HCT116 (cell line): ENCODE data around the gene CGN.

ENCODE experiments used
- CEBPB ChIP-seq: IDR thresholded peaks from 2 replicates; pipeline ENCODE4 v1.6.1; 2012; ENCODE audit warnings: low read depth
- EZH2 ChIP-seq: fragments of 200-600 bp; sonication (generic); IDR thresholded peaks from 2 replicates; pipeline ENCODE4 v1.6.1; 2017; ENCODE audit warnings: antibody characterized with exemption, mixed run types
- EZH2phosphoT487 ChIP-seq: fragments of 200-600 bp; IDR thresholded peaks from 2 replicates; pipeline ENCODE4 v1.6.1; 2018; ENCODE audit warnings: antibody characterized with exemption, borderline replicate concordance
- JUND ChIP-seq: IDR thresholded peaks from 2 replicates; pipeline ENCODE4 v1.6.1; 2012
- MAX ChIP-seq: IDR thresholded peaks from 2 replicates; pipeline ENCODE4 v1.6.1; 2012
- POLR2A ChIP-seq: IDR thresholded peaks from 2 replicates; pipeline ENCODE4 v1.7.0; 2011; ENCODE audit warnings: borderline replicate concordance; ENCODE audit not compliant: insufficient read depth, insufficient read length; ENCODE audit errors: extremely low read depth
- POLR2AphosphoS5 ChIP-seq: IDR thresholded peaks from 2 replicates; pipeline ENCODE4 v1.6.1; 2011; ENCODE audit warnings: mild to moderate bottlenecking, low read depth, low read length, moderate library complexity
- RAD21 ChIP-seq: IDR thresholded peaks from 2 replicates; pipeline ENCODE4 v1.6.1; 2012; ENCODE audit warnings: low read depth, mild to moderate bottlenecking
- REST ChIP-seq: IDR thresholded peaks from 2 replicates; pipeline ENCODE4 v1.6.1; 2012; ENCODE audit warnings: low read depth
- SIN3A ChIP-seq: IDR thresholded peaks from 2 replicates; pipeline ENCODE4 v1.6.1; 2012; ENCODE audit warnings: low read depth
- SRF ChIP-seq: IDR thresholded peaks from 2 replicates; pipeline ENCODE4 v1.6.1; 2012; ENCODE audit warnings: low read depth
- TCF7L2 ChIP-seq: IDR thresholded peaks from 2 replicates; pipeline ENCODE4 v1.7.0; 2011; ENCODE audit warnings: borderline replicate concordance, inconsistent platforms; ENCODE audit not compliant: insufficient read depth, insufficient read length; ENCODE audit errors: extremely low read depth
- ZNF274 ChIP-seq: fragments of 200-500 bp; sonication (Bioruptor generic); IDR thresholded peaks from 2 replicates; pipeline ENCODE4 v1.6.1; 2014; ENCODE audit warnings: mild to moderate bottlenecking, low read depth, low read length, inconsistent platforms
- TF ChIP-seq, protein P1 (sequence below), 3 experiments: fragments of 200-600 bp in 1 of 3; sonication (generic) in 1 of 3; IDR thresholded peaks in 2 of 3; conservative IDR thresholded peaks in 1 of 3; 2 replicates each; pipeline ENCODE4 v1.5.1; 2012 to 2017; ENCODE audit warnings: low read depth in 2 of 3, low read length in 2 of 3, antibody characterized with exemption in 1 of 3, borderline replicate concordance in 1 of 3, control low read depth in 1 of 3, mild to moderate bottlenecking in 1 of 3, mixed read lengths in 1 of 3, mixed run types in 1 of 3, moderate library complexity in 1 of 3; ENCODE audit not compliant: insufficient read depth in 1 of 3

GRCh38 chr1:151540982-151541377, 29.8 kb downstream of the CGN start:
- TF ChIP-seq, protein P1, sequence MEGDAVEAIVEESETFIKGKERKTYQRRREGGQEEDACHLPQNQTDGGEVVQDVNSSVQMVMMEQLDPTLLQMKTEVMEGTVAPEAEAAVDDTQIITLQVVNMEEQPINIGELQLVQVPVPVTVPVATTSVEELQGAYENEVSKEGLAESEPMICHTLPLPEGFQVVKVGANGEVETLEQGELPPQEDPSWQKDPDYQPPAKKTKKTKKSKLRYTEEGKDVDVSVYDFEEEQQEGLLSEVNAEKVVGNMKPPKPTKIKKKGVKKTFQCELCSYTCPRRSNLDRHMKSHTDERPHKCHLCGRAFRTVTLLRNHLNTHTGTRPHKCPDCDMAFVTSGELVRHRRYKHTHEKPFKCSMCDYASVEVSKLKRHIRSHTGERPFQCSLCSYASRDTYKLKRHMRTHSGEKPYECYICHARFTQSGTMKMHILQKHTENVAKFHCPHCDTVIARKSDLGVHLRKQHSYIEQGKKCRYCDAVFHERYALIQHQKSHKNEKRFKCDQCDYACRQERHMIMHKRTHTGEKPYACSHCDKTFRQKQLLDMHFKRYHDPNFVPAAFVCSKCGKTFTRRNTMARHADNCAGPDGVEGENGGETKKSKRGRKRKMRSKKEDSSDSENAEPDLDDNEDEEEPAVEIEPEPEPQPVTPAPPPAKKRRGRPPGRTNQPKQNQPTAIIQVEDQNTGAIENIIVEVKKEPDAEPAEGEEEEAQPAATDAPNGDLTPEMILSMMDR (IDR thresholded peaks at IDR 0.05 in 2 of 3, conservative IDR thresholded peaks at IDR 0.05 in 1 of 3; ENCODE audit: borderline replicate concordance in 1 of 3, insufficient read depth in 1 of 3, low read depth in 2 of 3, low read length in 2 of 3) = no peak
- TF ChIP-seq POLR2A = no peak
- no peak for TF ChIP-seq JUND
- no peak for TF ChIP-seq POLR2AphosphoS5
- no peak for TF ChIP-seq EZH2
- no peak for TF ChIP-seq MAX
- TF ChIP-seq RAD21 = no peak
- TF ChIP-seq CEBPB = no peak
- TF ChIP-seq EZH2phosphoT487 = no peak
- TF ChIP-seq SIN3A = no peak
- TF ChIP-seq ZNF274 = no peak
- no peak for TF ChIP-seq REST
- no peak for TF ChIP-seq TCF7L2
- TF ChIP-seq SRF = no peak
